Measurements from ENCODE around the gene RPL9. TPM values are rescaled to one million over a fixed set of nuclear protein-coding genes. Genes with fewer than 3 reads are reported as not detected.

RPL9 gene
- total and polyA plus RNA-seq, 2 of the 8 experiments (the other 6 are each of a cell fraction or from before 2014, with no cell fraction given) = 1,161 to 1,184 TPM

DNA sequence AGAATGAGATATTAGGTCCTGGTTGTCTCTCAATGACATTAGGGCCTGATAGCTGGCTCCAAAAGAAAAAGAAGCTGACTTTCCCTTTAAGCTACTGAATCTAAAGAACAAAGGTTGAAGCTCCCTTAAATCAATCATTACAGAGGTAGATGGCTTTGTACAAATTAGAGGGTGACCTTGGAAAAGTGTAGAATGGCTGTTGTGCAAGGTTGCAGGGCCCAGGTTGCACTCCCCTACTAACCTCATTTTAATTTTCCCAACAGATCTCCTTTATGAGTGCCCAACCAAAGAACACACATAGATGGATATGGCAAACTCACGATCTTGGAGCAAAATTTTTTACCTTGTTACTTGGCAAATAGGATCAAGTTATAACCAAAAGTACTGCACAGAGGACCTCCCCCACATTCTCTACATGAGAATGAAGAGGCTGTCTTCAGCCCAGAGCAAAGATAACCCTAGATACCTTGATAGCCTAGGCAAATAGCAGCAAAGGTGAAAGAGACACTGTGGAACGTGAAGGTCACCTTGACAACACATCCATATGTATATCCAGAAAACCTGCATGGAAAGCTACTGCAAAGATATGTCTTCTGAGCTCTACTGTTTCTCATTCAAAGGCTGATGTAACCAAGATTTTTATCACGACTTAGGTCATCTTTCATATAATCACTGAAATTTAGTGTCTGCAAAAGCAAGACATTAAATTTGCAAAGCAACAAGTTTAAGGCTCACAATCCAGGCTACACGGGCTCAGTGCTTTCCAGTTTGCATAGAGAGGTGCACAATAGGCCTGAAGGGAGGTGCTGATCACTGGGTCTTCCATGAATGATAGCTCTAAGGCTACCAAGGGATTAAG is 29.0 kb downstream of the RPL9 start (continued):
- TF ChIP-seq EP300 (IDR thresholded peaks at IDR 0.05; ENCODE audit: borderline replicate concordance in 1 of 2, low read depth in 2 of 2, low read length in 2 of 2) (no peak), GTF2F1 (IDR thresholded peaks at IDR 0.05; ENCODE audit: borderline replicate concordance, low read depth, low read length) (no peak), SP2 (IDR thresholded peaks at IDR 0.05; ENCODE audit: low read length) (no peak), CBX8 (IDR thresholded peaks at IDR 0.05; ENCODE audit: borderline replicate concordance, low read depth, low read length) (no peak), SUZ12 (IDR thresholded peaks at IDR 0.05; ENCODE audit: low read length) (no peak), TBP (IDR thresholded peaks at IDR 0.05; ENCODE audit: low read depth, low read length) (no peak)

All from H1 (cell line).